HG03520 (cell line): ENCODE measurements around the gene BTF3L4.

Source experiments
- ATAC-seq: cut with Tn5 transposase; IDR thresholded peaks from one replicate; pipeline ENCODE4 v1.9.1; 2021; ENCODE audit warnings: mild to moderate bottlenecking, moderate library complexity; ENCODE audit not compliant: unreplicated experiment

Gene BTF3L4

DNA sequence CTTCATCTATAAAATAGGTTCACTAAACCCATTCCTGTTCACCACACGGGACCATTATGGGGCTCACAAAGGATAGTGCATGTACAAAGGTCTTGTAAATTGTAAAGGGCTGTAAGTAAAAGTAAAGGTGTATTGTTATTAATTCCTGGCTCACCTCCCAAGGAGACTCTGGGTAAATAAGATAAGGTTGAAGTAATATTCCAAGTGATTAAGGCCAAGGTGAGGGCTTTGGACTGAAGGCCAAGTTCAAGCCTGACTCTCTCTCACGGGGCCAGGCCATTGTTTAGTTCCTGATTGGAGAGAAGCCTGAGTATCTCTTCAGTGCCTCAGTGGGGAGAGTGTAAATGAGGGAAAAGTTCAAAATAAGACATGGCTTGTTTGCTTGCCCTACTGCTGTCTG is 66.3 kb downstream of the BTF3L4 start:
- no peak for ATAC-seq

- no peak for ATAC-seq
Observed at GRCh38 chr1:52123622-52124021, 67.5 kb downstream of the BTF3L4 start.

DNA sequence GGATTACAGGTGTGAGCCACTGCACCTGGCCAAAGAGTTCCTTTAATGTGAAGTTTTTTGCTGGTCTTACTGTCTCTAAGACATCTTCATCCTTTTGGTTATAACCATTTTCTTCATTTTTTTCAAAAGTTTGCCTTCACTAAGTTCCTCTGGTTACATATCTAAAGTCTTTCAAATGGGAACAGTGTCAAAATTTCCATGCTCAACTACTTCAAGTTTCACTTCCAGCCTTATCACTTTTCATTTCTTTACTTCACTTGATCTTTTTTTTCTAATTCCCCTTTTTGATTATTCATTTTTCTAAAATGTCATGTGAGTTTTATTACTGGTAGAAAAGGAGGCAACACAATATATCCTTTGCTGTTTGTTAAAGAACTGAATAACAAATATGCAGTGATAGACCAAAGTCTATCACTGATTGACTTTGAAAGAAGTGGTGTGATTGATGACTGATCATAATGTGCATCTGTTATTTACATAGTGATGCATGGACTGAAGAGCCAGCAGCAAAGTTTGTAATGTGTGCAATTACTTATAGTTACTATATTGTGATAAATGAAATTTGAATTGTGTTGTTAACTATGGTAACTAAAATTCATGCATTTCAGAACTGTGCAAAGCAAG is 69.8 kb downstream of the BTF3L4 start:
- ATAC-seq, result no peak

DNA sequence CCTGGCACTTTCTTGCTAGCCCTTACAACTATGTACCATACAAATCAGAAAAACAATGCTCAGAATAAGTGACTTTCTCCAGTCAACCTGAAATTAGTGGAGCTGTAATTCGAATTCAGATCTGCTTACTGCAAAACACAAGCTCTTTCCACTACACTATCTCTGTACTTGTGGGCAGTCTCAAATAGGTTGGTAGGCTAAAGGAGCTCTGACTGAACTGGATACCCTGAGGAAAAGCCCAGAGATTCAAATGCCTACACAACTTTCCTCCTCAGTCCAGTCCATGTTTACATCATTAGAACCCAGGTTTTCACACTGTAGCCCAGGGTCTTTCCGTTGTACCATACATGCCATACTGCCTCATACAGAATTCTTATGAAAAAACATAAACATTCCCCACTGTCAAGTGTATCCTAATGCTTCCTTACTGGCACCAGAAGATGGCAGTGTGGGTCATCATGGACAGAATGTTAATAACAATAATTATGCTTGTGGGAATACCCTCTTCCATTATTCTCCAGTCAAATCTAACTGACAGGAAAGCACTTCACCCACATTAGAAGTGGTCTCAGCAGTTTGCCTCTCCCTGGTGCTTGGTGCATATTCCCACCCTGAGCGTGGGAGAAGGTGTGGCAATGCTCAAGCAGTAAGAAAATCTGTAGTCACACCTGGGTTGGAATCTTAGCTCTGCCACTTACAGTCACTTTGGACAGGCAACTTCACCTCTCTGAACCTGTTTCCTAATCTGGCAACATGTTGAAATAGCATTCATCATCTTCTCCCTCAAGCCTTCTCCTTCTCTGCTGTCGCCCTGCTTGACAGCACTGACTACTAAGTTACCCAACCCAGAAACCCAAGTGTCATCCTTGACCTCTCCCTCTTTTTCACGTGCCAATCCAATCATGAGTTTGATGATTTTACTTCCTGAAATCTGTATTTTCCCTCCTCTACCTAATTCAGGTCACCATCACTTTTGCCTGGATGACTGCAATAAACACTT is 71.4 kb downstream of the BTF3L4 start:
- no peak for ATAC-seq

GRCh38 chr1:52139817-52140540 is 83.9 kb downstream of the BTF3L4 start:
- peak; percentile 48 for ATAC-seq
